BJ (cell line): Measurements from ENCODE around the gene CHAMP1. TPM values are rescaled to one million over a fixed set of nuclear protein-coding genes. Genes with fewer than 3 reads are reported as not detected.

Source experiments
- CTCF ChIA-PET: fragments of 350-600 bp; formaldehyde crosslinking; extraction: SDS; loops from one replicate; lab custom pipeline; 2021; ENCODE audit warnings: antibody characterized with exemption, inconsistent platforms; lab: Yijun Ruan, JAX
- POLR2A ChIA-PET: fragments of 300-600 bp; sonication (Branson Sonifier 250); formaldehyde crosslinking; extraction: SDS; loops from one replicate; lab custom pipeline; 2021; ENCODE audit warnings: antibody characterized with exemption; lab: Charles Lee
- DNase-seq: peaks from one replicate; pipeline ENCODE4 v3.0.0-alpha.2; 2011; ENCODE audit warnings: low read depth
- H3K27me3 ChIP-seq: 2 replicates; pipeline ENCODE4 v1.6.0; 2011; ENCODE audit warnings: low read length; ENCODE audit not compliant: control insufficient read depth, insufficient read depth
- H3K36me3 ChIP-seq: 2 replicates; pipeline ENCODE4 v1.5.1; 2011; ENCODE audit warnings: low read length; ENCODE audit not compliant: control insufficient read depth, insufficient read depth
- H3K4me3 ChIP-seq: 2 replicates; pipeline ENCODE4 v1.5.1; 2011; ENCODE audit warnings: low read depth, mild to moderate bottlenecking, control low read depth, low read length
- polyA plus RNA-seq: library from polyadenylated mRNA; depleted of rRNA; stranded (reverse); fragments of >200 nt; gene quantifications from 2 replicates; pipeline ENCODE4 v1.2.3, GENCODE V29; 2011
- TF ChIP-seq, protein P1 (sequence below): IDR thresholded peaks from 2 replicates; pipeline ENCODE4 v1.5.1; 2011; ENCODE audit warnings: low read depth, mild to moderate bottlenecking, control low read depth, inconsistent platforms, low read length, moderate library complexity; ENCODE audit not compliant: insufficient read depth

Gene CHAMP1
- polyA plus RNA-seq, 1 experiment, result 24.8 TPM

DNA sequence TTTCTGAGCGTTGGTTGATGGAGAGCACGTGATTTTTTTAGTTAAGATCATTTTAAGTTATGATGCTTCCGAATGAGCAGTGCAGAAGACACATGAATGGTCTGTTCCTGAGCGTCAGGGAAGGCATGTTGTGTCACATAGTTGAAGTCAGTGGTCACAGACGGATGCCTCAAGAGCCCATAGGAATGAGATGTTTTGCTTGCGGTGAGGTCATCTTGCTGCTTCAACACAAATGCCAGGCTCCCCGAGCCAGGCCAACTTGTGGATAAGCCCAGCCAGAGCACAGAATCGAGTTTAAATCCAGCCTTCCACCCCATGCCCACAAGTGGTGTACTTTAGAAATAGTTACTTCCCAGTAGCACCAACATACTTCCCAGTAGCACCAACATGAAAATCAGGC lies 27.5 kb upstream of the CHAMP1 start:
- Histone ChIP-seq H3K4me3 (no peak overlapping the region), H3K36me3 (peaks cover 20% of the 10 kb centered on the region), H3K27me3 (no peaks in the 10 kb centered on the region)
- TF ChIP-seq, protein P1, sequence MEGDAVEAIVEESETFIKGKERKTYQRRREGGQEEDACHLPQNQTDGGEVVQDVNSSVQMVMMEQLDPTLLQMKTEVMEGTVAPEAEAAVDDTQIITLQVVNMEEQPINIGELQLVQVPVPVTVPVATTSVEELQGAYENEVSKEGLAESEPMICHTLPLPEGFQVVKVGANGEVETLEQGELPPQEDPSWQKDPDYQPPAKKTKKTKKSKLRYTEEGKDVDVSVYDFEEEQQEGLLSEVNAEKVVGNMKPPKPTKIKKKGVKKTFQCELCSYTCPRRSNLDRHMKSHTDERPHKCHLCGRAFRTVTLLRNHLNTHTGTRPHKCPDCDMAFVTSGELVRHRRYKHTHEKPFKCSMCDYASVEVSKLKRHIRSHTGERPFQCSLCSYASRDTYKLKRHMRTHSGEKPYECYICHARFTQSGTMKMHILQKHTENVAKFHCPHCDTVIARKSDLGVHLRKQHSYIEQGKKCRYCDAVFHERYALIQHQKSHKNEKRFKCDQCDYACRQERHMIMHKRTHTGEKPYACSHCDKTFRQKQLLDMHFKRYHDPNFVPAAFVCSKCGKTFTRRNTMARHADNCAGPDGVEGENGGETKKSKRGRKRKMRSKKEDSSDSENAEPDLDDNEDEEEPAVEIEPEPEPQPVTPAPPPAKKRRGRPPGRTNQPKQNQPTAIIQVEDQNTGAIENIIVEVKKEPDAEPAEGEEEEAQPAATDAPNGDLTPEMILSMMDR, result no peak
- no peak for DNase-seq
- ChIA-PET POLR2A (no interaction called here), CTCF (no interaction called here)

DNA sequence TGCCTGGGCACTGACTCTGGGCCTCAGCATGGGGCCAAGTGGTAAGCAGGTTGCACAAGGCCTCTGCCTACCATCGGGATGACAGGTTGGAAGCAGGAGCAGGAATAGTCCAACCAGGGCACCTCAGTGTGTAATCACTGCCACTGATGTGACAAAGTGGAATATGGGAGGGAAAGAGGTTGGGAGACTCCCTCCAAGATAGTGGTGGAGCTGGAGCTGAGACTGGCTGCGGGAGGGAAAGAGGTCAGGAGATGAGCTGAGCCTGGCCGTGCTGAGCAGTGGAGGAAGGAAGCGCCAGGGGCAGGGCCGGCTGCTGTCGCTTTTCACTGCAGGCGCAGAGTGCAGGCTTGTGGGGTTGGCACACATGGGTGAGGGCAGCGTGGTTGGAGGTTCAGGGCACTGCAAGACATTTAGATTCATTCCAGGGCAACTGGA lies 26.1 kb upstream of the CHAMP1 start:
- ChIA-PET CTCF (no interaction called here), POLR2A (no interaction called here)
- Histone ChIP-seq H3K36me3 (peaks cover 23% of the 10 kb centered on the region), H3K4me3 (no peak overlapping the region), H3K27me3 (no peaks in the 10 kb centered on the region)
- TF ChIP-seq, protein P1, result no peak
- no peak for DNase-seq

DNA sequence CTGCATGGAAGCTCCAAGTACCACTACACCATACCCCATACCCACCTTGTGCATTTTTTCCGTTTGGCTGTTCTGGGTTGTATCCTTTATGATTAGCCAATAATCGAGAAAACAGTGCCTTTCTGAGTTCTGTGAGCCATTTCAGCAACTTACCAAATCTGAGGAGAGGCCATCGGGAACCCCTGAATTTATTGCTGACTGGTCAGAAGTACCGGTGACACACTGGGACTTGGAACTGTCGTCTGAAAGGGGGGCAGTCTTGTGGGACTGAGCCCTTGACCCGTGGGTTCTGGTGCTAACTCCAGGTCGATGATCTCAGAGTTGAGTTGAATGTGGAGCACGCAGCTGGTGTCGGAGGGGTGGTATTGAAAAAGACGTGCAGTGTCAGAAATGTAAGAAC lies 17.9 kb upstream of the CHAMP1 start:
- TF ChIP-seq, protein P1, result no peak
- no peak for DNase-seq
- Histone ChIP-seq H3K36me3 (peaks cover 15% of the 10 kb centered on the region), H3K27me3 (no peaks in the 10 kb centered on the region), H3K4me3 (no peak overlapping the region)
- ChIA-PET CTCF (no interaction called here), POLR2A (no interaction called here)

DNA sequence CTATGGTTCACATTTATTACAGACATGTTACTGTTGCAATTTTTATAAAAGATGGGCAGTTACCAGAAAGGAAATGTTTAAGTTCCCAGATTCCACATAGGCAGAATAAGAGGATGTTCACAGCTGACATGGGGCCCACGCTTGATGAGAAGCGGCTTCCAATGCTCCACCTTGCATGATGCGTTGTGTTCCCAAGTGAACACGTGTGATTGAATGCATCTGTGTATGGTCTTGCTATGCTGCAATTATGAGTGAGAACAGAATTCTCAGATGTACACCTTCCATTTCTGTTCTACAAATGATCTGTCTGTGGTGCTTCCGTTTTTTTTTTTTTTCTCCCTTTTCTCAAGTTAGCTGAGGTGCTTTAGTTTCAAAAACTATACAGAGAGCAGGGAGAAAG lies 17.4 kb upstream of the CHAMP1 start:
- H3K4me3 ChIP-seq, result no peak overlapping the region
- ChIA-PET CTCF (no interaction called here), POLR2A (no interaction called here)
- DNase-seq, result no peak
- H3K27me3 ChIP-seq, result no peaks in the 10 kb centered on the region
- H3K36me3 ChIP-seq, result peaks cover 16% of the 10 kb centered on the region
- TF ChIP-seq, protein P1, result no peak

DNA sequence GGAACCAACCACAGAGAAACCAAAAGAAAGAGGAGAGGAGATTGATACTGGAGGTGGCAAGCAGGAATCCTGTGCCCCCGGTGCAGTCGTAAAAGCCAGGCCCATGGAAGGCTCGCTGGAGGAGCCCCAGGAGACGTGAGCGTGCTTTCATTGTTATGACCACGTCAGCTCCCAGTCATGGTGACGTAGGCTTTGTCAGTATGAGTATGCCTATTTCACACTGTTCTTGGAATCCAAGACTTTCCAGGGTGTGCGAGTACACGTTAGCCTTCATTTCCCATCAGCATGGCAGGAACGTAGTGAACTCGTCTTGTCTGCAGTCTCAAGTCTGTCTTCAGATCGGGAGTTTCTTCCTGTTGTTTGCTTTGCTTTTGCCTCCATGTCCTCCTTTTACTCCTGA lies 15.4 kb upstream of the CHAMP1 start:
- TF ChIP-seq, protein P1, result no peak
- CTCF ChIA-PET, result interaction anchor here (1.1 kb wide), 1 partner anchor 17 kb away, joined by 4 read pairs; the partner anchor contains the start of gene UPF3A
- POLR2A ChIA-PET, result interaction anchor here (0.6 kb wide), 1 partner anchor 23 kb away, joined by 10 read pairs; no protein-coding TSS in a partner anchor

More for the DNA sequence above, 15.4 kb upstream of the CHAMP1 start:
- DNase-seq, result no peak
- no peak overlapping the region for H3K4me3 ChIP-seq
- peaks cover 20% of the 10 kb centered on the region for H3K36me3 ChIP-seq
- H3K27me3 ChIP-seq, result no peaks in the 10 kb centered on the region
